HEK293 (cell line): ENCODE data around the gene MZT2B.
"Not testable (repeated sequence)": the region's sequence is repeated elsewhere in the genome, so short reads cannot be mapped to it uniquely, and the experiment has no call there.

Experiments used
- CTCF ChIA-PET: fragments of 350-600 bp; formaldehyde crosslinking; extraction: SDS; loops from one replicate; lab custom pipeline; 2021; ENCODE audit warnings: antibody characterized with exemption; lab: Yijun Ruan, JAX
- POLR2A ChIA-PET: fragments of 300-600 bp; formaldehyde crosslinking; extraction: SDS; loops from one replicate; lab custom pipeline; 2020; ENCODE audit warnings: antibody characterized with exemption, inconsistent platforms; lab: Yijun Ruan, JAX
- H3K27ac ChIP-seq: fragments of 200-500 bp; sonication (Bioruptor generic); 2 replicates; pipeline ENCODE4 v1.5.1; 2014; ENCODE audit warnings: low read depth, low read length, control low read depth, inconsistent platforms; ENCODE audit errors: extremely low read depth
- H3K36me3 ChIP-seq, 2 experiments: fragments of 200-500 bp in 1 of 2; sonication (Bioruptor generic) in 1 of 2; 1 replicate in 1 of 2; 2 replicates in 1 of 2; pipeline ENCODE4 v1.5.1; 2014 to 2017; ENCODE audit warnings: inconsistent platforms in 2 of 2, low read length in 2 of 2; ENCODE audit not compliant: control insufficient read depth in 2 of 2, insufficient read depth in 1 of 2
- H3K4me1 ChIP-seq: fragments of 200-500 bp; sonication (Bioruptor generic); 2 replicates; pipeline ENCODE4 v1.5.1; 2014; ENCODE audit warnings: mild to moderate bottlenecking, low read length, inconsistent platforms; ENCODE audit not compliant: control insufficient read depth, insufficient read depth
- H3K4me3 ChIP-seq: 2 replicates; pipeline ENCODE4 v1.5.1; 2011; ENCODE audit warnings: low read depth, mild to moderate bottlenecking, control low read depth, low read length, moderate library complexity
- H3K9me3 ChIP-seq: fragments of 200-500 bp; sonication (Bioruptor generic); 2 replicates; pipeline ENCODE4 v1.5.1; 2014; ENCODE audit warnings: low read depth, low read length, inconsistent platforms; ENCODE audit not compliant: control insufficient read depth, insufficient read depth
- ZFHX2 ChIP-seq: fragments of 450-650 bp; formaldehyde crosslinking; conservative IDR thresholded peaks from 2 replicates; pipeline ENCODE4 v1.5.1; 2016; ENCODE audit warnings: missing biosample characterization, missing genetic modification characterization
- ZNF174 ChIP-seq: fragments of 450-650 bp; formaldehyde crosslinking; IDR thresholded peaks from 2 replicates; pipeline ENCODE4 v1.5.0; 2017; ENCODE audit warnings: missing biosample characterization, mild to moderate bottlenecking, missing genetic modification characterization
- ZNF530 ChIP-seq: fragments of 450-650 bp; formaldehyde crosslinking; IDR thresholded peaks from 2 replicates; pipeline ENCODE4 v1.5.1; 2016; ENCODE audit warnings: low read depth, missing biosample characterization, missing genetic modification characterization
- TF ChIP-seq, protein P1 (sequence below): sonication (generic); formaldehyde crosslinking; IDR thresholded peaks from 2 replicates; pipeline ENCODE4 v1.8.1; 2022; ENCODE audit warnings: mild to moderate bottlenecking, moderate library complexity, missing genetic modification reagents

Gene MZT2B

DNA sequence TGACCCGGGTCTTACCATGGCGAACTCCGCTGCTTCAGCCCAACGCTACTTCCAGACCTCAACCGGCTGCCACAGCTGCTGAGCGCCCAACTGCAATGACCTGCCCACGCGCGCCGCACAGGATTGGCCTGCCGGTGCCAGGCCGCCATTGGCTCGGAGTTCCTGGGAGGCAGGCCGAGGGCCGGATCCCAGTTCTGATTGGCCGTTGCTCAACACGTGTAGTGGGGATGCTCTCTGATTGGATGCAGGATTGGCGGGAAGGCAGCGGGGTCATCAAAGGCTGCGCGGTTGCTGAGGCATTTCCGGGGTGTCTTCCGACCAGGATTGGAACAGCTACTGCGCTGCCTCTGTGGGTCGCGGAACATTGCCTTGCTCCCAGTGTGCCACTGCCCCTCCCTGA is 16.3 kb downstream of the MZT2B start, which contains the start of gene TUBA3E:
TSS of gene TUBA3E (minus strand) at position 97 of the 400 bp plus-strand sequence. CDS start at position 18, 79 bp downstream.
- CTCF ChIA-PET = no interaction called here
- POLR2A ChIA-PET = no interaction called here
- TF ChIP-seq, protein P1, sequence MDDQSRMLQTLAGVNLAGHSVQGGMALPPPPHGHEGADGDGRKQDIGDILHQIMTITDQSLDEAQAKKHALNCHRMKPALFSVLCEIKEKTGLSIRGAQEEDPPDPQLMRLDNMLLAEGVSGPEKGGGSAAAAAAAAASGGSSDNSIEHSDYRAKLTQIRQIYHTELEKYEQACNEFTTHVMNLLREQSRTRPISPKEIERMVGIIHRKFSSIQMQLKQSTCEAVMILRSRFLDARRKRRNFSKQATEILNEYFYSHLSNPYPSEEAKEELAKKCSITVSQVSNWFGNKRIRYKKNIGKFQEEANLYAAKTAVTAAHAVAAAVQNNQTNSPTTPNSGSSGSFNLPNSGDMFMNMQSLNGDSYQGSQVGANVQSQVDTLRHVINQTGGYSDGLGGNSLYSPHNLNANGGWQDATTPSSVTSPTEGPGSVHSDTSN (CRISPR knock-in tag) = no peak
- TF ChIP-seq ZFHX2 (tag by site-specific recombination) = no peak
- TF ChIP-seq ZNF174 = no peak
- TF ChIP-seq ZNF530 (tag by site-specific recombination) = no peak
- TF ChIP-seq, all 188 proteins: peak for 0

DNA sequence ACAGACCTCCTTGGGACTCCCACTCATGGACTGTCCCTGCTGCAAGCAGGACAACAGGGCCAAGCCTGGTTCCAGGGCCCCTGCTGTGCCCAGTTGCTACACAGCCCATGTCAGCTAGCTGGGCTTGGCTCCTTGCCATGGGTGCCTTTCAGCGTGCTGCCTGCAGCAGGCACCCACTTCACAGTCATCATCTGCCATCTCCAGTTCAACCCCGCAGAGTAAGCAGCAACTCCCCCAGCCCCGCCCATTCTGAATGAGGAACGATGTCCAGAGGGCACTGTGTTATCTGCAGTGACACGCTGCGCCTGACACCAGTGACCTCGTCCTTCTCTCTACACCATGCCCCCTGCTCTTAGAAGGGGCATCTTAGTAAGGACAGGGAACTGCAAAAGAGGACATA is 20.5 kb downstream of the MZT2B start:
- H3K36me3 ChIP-seq, H3K27ac ChIP-seq, CTCF ChIA-PET, H3K4me3 ChIP-seq, POLR2A ChIA-PET, H3K9me3 ChIP-seq, H3K4me1 ChIP-seq: not testable (repeated sequence)

More for the DNA sequence above, 16.3 kb downstream of the MZT2B start, which contains the start of gene TUBA3E:
- Histone ChIP-seq H3K36me3 (no peaks in the 10 kb centered on the region), H3K27ac (no peak within 1 kb of the TSS), H3K4me3 (no peak within 1 kb of the TSS), H3K9me3 (no peaks in the 10 kb centered on the region), H3K4me1 (no peaks in the 10 kb centered on the region)

DNA sequence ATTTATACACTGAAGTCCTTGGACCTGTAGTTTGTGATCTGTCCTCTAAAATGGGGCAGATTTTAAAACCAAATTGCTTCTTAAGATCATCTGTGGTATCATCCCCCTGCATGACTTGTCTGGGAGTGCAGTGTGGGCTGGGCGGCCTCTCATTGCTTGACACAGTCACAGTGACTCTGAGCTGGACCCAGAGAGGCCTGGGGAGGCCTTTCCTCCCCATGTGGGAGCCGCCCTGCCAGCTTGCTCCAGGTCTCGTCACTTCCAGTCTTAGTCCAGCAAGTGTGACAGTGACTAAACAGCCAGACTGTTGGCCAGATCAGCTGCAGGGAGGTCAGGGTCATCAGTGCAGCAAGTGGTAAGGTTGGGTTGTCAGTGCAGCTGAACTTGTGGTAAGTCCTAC is 21.1 kb downstream of the MZT2B start:
- H3K4me1 ChIP-seq, POLR2A ChIA-PET, H3K4me3 ChIP-seq, CTCF ChIA-PET, H3K9me3 ChIP-seq, H3K36me3 ChIP-seq, H3K27ac ChIP-seq: not testable (repeated sequence)

DNA sequence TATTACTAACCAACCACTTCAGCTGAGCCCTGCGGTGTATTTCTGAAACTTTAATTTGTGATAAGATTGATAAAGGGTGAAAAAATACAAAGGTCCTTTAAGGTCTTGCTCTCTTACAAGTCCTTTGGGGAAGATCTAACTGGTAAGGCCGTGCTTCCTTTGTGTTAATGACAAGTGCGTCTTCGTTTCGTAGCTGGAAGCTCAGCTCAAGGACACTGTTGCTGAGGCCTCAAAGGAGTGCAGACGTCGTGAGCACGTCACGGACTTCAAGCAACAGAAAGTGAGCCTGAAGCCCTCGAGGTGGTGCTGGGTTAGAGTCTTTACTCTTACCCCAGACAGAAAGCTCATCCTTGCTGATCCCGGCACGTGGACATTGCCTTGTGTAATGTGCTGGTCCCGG is 25.0 kb downstream of the MZT2B start:
- H3K27ac ChIP-seq, CTCF ChIA-PET, POLR2A ChIA-PET, H3K4me3 ChIP-seq, H3K4me1 ChIP-seq, H3K9me3 ChIP-seq, H3K36me3 ChIP-seq: not testable (repeated sequence)

DNA sequence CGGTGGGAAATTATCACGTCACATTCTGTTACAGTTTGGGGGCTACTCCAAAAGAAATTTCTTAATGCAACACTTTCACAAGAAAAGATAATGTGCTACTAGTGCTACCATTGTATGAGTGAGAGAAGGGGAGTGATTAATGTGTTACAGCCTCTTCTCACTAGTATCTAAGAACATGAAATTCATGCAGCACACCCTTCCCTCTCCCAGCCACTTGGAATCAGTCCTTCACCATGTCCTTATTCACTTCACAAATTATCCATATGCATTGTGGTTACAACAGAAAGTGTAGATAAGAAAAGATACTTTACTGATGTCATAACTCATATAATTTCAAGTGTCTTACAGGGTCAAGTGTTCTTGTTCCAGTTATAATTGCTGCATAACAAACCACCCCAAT is 37.1 kb downstream of the MZT2B start:
- H3K9me3 ChIP-seq, H3K36me3 ChIP-seq, CTCF ChIA-PET, H3K4me3 ChIP-seq, H3K27ac ChIP-seq, POLR2A ChIA-PET, H3K4me1 ChIP-seq: not testable (repeated sequence)

DNA sequence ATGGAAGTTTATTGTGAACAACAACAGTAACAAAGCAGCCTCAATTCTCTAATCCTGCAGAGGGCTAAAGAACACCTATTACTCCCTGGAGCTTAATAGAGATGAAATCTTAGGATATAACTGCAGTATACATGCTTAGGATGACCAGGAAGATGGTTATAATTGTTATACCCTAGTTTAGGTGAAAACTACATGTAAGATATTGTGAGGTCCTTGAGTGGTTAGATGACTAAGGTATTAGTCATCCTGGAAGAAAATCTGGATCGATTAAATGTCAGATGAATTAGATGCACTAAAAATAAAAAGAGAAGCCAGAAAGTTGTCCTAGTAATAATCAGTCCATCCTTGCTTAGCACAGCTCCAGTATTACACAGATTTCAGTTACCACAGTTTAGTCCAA is 38.4 kb downstream of the MZT2B start:
- H3K36me3 ChIP-seq, H3K4me3 ChIP-seq, H3K4me1 ChIP-seq, H3K9me3 ChIP-seq, CTCF ChIA-PET, H3K27ac ChIP-seq, POLR2A ChIA-PET: not testable (repeated sequence)

DNA sequence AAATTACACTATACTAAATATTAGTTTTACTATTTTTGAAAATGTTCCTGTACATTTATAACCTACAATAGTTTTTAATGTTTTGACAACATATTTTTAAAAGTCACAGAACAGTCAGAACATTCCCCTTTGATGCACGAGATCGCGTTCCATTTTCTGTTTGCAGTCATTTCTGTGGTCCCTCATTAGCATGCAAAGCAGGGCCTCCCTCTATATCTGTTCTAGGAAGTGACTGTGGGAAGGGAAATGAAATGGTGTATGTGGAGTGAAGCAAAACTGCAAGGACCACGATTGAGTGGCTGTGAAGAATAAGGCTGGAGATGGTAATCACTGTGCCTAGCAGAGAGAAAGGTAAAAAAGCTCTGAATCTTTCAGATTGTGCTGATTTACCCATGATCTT is 40.5 kb downstream of the MZT2B start:
- POLR2A ChIA-PET, H3K9me3 ChIP-seq, H3K4me1 ChIP-seq, H3K36me3 ChIP-seq, H3K4me3 ChIP-seq, H3K27ac ChIP-seq: not testable (repeated sequence)
- CTCF ChIA-PET = interaction anchor here (0.6 kb wide), 1 partner anchor 1486 kb away, joined by 3 read pairs; no protein-coding TSS in a partner anchor

DNA sequence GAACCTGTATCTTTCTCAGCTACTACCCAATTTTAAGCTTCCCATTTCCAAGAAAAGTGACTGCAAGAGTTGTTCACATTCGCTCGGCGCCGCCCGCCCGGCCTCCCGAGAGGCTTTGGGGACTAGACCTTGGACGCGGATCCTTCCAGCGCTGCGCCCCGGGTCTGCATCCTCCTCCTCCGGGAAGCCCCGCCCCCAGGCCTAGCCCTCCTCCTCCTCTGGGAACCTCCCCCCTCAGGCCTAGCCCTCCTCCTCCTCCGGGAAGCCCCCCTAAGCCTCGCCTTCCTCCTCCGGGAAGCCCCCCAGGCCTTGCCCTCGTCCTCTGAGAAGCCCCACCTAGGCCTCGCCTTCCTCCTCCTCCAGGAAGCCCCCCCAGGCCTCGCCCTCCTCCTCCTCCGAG is 45.9 kb downstream of the MZT2B start:
- H3K4me1 ChIP-seq, H3K9me3 ChIP-seq, H3K4me3 ChIP-seq, POLR2A ChIA-PET, H3K36me3 ChIP-seq, CTCF ChIA-PET, H3K27ac ChIP-seq: not testable (repeated sequence)

DNA sequence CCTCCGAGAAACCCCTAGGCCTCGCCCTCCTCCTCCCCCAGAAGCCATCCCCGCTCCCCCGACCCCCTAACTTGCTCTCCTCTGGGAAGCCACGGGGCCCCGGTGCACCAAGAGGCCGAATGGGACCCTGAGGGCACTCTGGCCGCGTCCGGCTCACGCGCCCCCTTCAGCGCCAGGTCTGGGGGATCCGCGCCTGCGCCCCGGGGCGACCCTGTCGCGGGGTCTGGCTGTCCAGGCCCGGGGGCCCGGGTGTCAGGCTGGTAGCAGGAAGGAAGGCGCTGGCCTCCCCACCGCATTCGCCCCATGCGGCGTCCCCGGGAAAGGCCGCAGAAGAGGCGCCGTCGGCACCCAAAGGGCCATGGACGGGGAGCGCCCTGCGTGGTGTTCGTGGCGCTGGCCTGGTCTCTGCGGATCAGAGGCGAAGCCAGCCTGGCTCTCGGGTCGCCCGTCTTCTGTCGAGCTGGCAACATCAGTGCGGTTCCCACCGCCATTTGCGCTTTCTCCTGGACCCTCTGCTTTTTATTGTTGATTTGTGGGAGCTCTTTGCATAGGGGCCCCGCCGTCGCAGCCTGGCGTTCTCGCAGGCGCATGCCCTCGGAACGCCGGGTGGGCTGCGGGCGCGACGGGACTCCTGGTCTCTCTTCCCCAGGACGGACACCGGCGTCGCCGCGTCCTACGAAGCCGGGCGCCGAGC is 46.6 kb downstream of the MZT2B start:
- POLR2A ChIA-PET, H3K36me3 ChIP-seq, H3K27ac ChIP-seq, H3K4me1 ChIP-seq, CTCF ChIA-PET, H3K4me3 ChIP-seq, H3K9me3 ChIP-seq: not testable (repeated sequence)

DNA sequence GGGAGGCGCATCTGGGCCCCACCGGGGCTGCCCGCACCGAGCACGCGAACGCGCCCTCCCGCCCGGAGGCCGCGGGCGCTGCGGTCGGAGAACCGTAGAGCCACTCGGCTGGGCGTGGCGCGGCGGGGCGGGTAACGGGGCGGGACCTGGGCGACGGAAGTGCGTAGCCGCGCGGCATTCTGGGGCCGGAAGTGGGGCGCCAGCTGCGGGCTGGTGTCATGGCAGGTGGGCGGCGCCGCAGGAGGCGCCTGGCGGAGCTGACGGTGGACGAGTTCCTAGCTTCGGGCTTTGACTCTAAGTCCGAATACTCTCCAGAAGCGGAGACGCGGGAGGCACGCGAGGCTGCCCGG is 47.1 kb downstream of the MZT2B start:
- H3K9me3 ChIP-seq, H3K4me1 ChIP-seq, CTCF ChIA-PET, H3K4me3 ChIP-seq, H3K27ac ChIP-seq, POLR2A ChIA-PET, H3K36me3 ChIP-seq: not testable (repeated sequence)
